Muscle layer of colon (tissue), 2 donors: ENCODE results near the gene COL15A1.
A peak's percentile ranks its signal among the peaks of the same experiment; 100 is the strongest.

Experiments
- H3K27ac ChIP-seq: one replicate; pipeline ENCODE4 v1.7.0; 2013; ENCODE audit warnings: low read depth, mild to moderate bottlenecking, low read length, moderate library complexity
- H3K27me3 ChIP-seq, 2 donors: one replicate each; pipeline ENCODE4 v1.7.0; 2013; ENCODE audit warnings: low read length in 2 of 2, mild to moderate bottlenecking in 2 of 2; ENCODE audit not compliant: insufficient read depth in 2 of 2, control insufficient read depth in 1 of 2
- H3K36me3 ChIP-seq: one replicate; pipeline ENCODE4 v1.7.0; 2013; ENCODE audit warnings: mild to moderate bottlenecking, low read length; ENCODE audit not compliant: insufficient read depth
- H3K4me1 ChIP-seq: one replicate; pipeline ENCODE4 v1.7.0; 2013; ENCODE audit warnings: mild to moderate bottlenecking, low read length; ENCODE audit not compliant: insufficient read depth
- H3K4me3 ChIP-seq, 2 donors: one replicate each; pipeline ENCODE4 v1.7.0; 2013; ENCODE audit warnings: low read length in 2 of 2, low read depth in 1 of 2, mild to moderate bottlenecking in 1 of 2, moderate library complexity in 1 of 2
- H3K9ac ChIP-seq: one replicate; pipeline ENCODE4 v1.7.0; 2013; ENCODE audit warnings: low read length
- H3K9me3 ChIP-seq: one replicate; pipeline ENCODE4 v1.7.0; 2013; ENCODE audit warnings: mild to moderate bottlenecking, low read length
- donor health status: abdominal sarcoma.
- donor health status: Adenocarcinoma of cecum.

Gene COL15A1

GRCh38 chr9:98974106-98974505, 30.4 kb downstream of the COL15A1 start:
- peak overlapping the region in 1 of 2 donors; percentile 21 for H3K4me3 ChIP-seq
- no peak overlapping the region for H3K9ac ChIP-seq
- no peaks in the 10 kb centered on the region for H3K9me3 ChIP-seq
- peak overlapping the region; percentile 59 for H3K27ac ChIP-seq
- H3K36me3 ChIP-seq = no peaks in the 10 kb centered on the region
- H3K27me3 ChIP-seq = no peaks in the 10 kb centered on the region
- peaks cover 86% of the 10 kb centered on the region for H3K4me1 ChIP-seq

- Histone ChIP-seq H3K4me1 (peaks cover 86% of the 10 kb centered on the region), H3K9me3 (no peaks in the 10 kb centered on the region), H3K27me3 (no peaks in the 10 kb centered on the region), H3K4me3 (peak overlapping the region in 1 of 2 donors; percentile 19), H3K36me3 (no peaks in the 10 kb centered on the region), H3K27ac (peak overlapping the region; percentile 55), H3K9ac (peak overlapping the region; percentile 50)
These were observed 30.8 kb downstream of the COL15A1 start for GRCh38 chr9:98974554-98974953.

- H3K4me3 ChIP-seq = peak overlapping the region in 1 of 2 donors; percentile 56
- peak overlapping the region; percentile 55 for H3K27ac ChIP-seq
- H3K36me3 ChIP-seq = no peaks in the 10 kb centered on the region
- no peaks in the 10 kb centered on the region for H3K9me3 ChIP-seq
- peaks cover 83% of the 10 kb centered on the region for H3K4me1 ChIP-seq
- H3K9ac ChIP-seq = peak overlapping the region; percentile 50
- no peaks in the 10 kb centered on the region for H3K27me3 ChIP-seq
These were observed 31.4 kb downstream of the COL15A1 start for GRCh38 chr9:98974994-98975712.

GRCh38 chr9:98975838-98976237, 32.1 kb downstream of the COL15A1 start:
- Histone ChIP-seq H3K27ac (peak overlapping the region; percentile 55), H3K9ac (peak overlapping the region; percentile 25), H3K9me3 (no peaks in the 10 kb centered on the region), H3K4me3 (no peak overlapping the region), H3K4me1 (peaks cover 76% of the 10 kb centered on the region), H3K36me3 (no peaks in the 10 kb centered on the region), H3K27me3 (no peaks in the 10 kb centered on the region)

GRCh38 chr9:98977246-98977714, 33.6 kb downstream of the COL15A1 start:
- Histone ChIP-seq H3K4me1 (peaks cover 62% of the 10 kb centered on the region), H3K27me3 (no peaks in the 10 kb centered on the region), H3K27ac (no peak overlapping the region), H3K36me3 (no peaks in the 10 kb centered on the region), H3K4me3 (no peak overlapping the region), H3K9me3 (no peaks in the 10 kb centered on the region), H3K9ac (no peak overlapping the region)

- Histone ChIP-seq H3K27ac (peak overlapping the region; percentile 60), H3K36me3 (no peaks in the 10 kb centered on the region), H3K4me3 (no peak overlapping the region), H3K9ac (no peak overlapping the region), H3K27me3 (no peaks in the 10 kb centered on the region), H3K4me1 (peaks cover 56% of the 10 kb centered on the region), H3K9me3 (no peaks in the 10 kb centered on the region)
These were observed 34.1 kb downstream of the COL15A1 start for GRCh38 chr9:98977813-98978212.

GRCh38 chr9:98978231-98978681, 34.5 kb downstream of the COL15A1 start:
- H3K9ac ChIP-seq = no peak overlapping the region
- H3K4me3 ChIP-seq = no peak overlapping the region
- H3K36me3 ChIP-seq = no peaks in the 10 kb centered on the region
- H3K4me1 ChIP-seq = peaks cover 52% of the 10 kb centered on the region
- peak overlapping the region; percentile 60 for H3K27ac ChIP-seq
- H3K27me3 ChIP-seq = no peaks in the 10 kb centered on the region
- H3K9me3 ChIP-seq = no peaks in the 10 kb centered on the region

- no peak overlapping the region for H3K27ac ChIP-seq
- H3K36me3 ChIP-seq = no peaks in the 10 kb centered on the region
- no peaks in the 10 kb centered on the region for H3K27me3 ChIP-seq
- no peak overlapping the region for H3K4me3 ChIP-seq
- peaks cover 32% of the 10 kb centered on the region for H3K4me1 ChIP-seq
- H3K9ac ChIP-seq = no peak overlapping the region
- H3K9me3 ChIP-seq = no peaks in the 10 kb centered on the region
These were observed 36.6 kb downstream of the COL15A1 start for GRCh38 chr9:98980291-98980690.

- Histone ChIP-seq H3K4me3 (no peak overlapping the region), H3K9ac (no peak overlapping the region), H3K27me3 (no peaks in the 10 kb centered on the region), H3K4me1 (peaks cover 20% of the 10 kb centered on the region), H3K9me3 (no peaks in the 10 kb centered on the region), H3K27ac (no peak overlapping the region), H3K36me3 (peaks cover 5% of the 10 kb centered on the region)
These were observed 39.9 kb downstream of the COL15A1 start for GRCh38 chr9:98983295-98984268.

GRCh38 chr9:98985596-98985995, 41.9 kb downstream of the COL15A1 start:
- Histone ChIP-seq H3K36me3 (peaks cover 13% of the 10 kb centered on the region), H3K9me3 (no peaks in the 10 kb centered on the region), H3K4me3 (no peak overlapping the region), H3K27me3 (no peaks in the 10 kb centered on the region), H3K4me1 (peaks cover 31% of the 10 kb centered on the region), H3K9ac (no peak overlapping the region), H3K27ac (no peak overlapping the region)

- Histone ChIP-seq H3K4me1 (peaks cover 31% of the 10 kb centered on the region), H3K4me3 (no peak overlapping the region), H3K36me3 (peaks cover 13% of the 10 kb centered on the region), H3K27me3 (no peaks in the 10 kb centered on the region), H3K9me3 (no peaks in the 10 kb centered on the region), H3K9ac (no peak overlapping the region), H3K27ac (peak overlapping the region; percentile 57)
These were observed 43.4 kb downstream of the COL15A1 start for GRCh38 chr9:98986866-98987651.
